ENCODE results near the gene SLC9C1.
A peak's percentile ranks its signal among the peaks of the same experiment; 100 is the strongest.

SLC9C1 gene

DNA sequence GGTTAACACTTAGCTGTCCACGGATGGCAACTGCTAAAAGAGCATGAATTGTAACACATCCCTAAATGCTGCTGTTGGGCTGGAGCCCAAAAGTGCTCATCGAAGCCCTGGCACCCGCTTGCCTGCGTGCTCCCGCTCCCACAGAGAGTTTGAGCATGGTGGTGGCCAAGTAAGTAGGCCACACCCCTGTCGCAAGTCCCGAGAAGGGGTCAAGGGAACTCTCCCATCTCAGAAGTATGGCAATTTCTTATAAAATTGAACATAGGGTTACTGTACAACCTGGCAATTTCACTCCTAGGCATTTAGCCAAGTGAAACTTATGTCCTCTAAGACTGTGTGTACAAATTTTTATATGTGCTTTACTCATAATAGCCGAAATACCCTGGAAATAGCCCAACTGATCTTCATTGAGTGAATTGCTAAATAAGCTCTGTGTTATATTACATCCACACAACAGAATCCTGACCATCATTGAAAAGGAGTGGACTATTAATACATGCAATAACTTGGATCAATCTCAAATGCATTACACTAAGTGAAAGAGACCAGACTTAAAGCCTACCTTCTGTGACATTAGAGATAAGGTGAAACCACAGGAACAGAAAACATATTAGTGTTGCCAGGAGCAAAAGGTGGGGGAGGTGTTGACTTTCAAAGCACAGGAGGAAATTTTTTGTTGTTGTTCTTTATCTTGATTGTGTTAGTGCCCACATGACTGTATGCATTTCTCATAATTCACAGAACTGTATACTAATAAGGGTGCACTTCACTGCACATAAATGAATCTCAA, 159.5 kb downstream of the SLC9C1 start:
- H3K4me1 Mint-ChIP-seq (ENCODE audit: low read depth): peaks cover 79% of the 10 kb centered on the region
- H3K27ac Mint-ChIP-seq: peak overlapping the region; percentile 93
- H3K36me3 Mint-ChIP-seq (ENCODE audit: low read depth): no peaks in the 10 kb centered on the region
- no peaks in the 10 kb centered on the region for H3K27me3 Mint-ChIP-seq
- H3K9me3 Mint-ChIP-seq: no peaks in the 10 kb centered on the region
- H3K4me3 Mint-ChIP-seq: peak overlapping the region; percentile 15

DNA sequence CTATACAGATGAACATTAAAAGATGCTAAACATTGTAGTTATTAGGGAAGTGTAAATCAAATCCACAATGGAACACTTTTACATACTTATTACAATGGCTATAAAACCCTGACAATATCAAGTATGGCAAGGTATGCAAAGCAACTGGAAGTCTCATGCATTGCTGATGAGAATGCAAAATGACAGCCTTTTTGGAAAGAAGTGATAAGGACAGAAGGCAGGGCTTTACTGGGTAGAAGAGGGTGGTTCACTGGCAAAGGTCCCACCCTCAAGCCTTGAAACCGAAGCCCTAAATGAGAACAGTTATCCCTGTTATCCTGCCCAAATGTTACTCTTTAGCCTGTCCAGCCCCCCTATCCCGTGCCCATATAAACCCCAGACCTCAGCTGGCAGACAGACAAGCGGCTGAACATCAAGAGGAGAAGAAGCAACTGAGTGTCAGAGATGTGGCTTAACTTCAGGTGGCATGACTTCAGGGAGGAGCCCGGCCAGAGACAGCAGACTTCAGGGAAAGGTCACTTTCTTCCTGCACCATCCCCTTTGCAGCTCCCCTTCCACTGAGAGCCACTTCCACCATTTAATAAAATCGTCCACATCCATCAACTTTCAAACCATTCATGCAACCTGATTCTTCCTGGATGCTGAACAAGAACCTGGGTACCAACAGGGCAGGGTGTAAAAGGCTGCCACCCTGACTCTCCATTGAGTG, 160.2 kb downstream of the SLC9C1 start:
- Mint-ChIP-seq H3K27ac (peak overlapping the region; percentile 93), H3K4me1 (ENCODE audit: low read depth) (peaks cover 86% of the 10 kb centered on the region), H3K36me3 (ENCODE audit: low read depth) (no peaks in the 10 kb centered on the region), H3K27me3 (no peaks in the 10 kb centered on the region), H3K4me3 (peak overlapping the region; percentile 85), H3K9me3 (no peaks in the 10 kb centered on the region)

DNA sequence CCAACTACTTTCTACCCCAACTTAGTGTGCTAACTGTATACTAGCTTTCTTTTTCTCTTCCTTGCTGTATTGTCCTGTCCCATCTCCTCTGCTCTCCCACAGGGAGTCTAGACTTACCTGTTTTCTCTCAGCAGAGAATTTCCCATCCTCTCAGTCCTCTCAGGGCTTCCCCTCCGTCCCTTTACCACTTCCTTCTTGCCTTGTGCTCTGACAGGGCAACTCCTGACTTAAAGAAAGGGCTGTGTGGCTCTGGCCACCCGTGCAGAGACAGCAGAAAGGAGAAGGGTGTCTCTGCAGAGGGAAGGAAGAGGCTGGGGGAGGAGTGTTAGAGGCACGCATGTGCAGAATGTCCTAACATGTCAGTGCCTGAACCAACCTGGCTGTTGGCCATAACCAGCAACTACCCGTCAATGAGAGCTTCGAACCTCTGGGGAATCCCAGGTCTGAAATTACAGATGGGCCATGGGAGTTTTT, 161.0 kb downstream of the SLC9C1 start, which contains the start of gene GCSAM:
TSS of gene GCSAM (minus strand) at position 274 of the 474 bp plus-strand sequence. CDS start at position 146, 128 bp downstream.
- no peaks in the 10 kb centered on the region for H3K27me3 Mint-ChIP-seq
- H3K36me3 Mint-ChIP-seq (ENCODE audit: low read depth): no peaks in the 10 kb centered on the region
- peak within 1 kb of the TSS; percentile 85 for H3K4me3 Mint-ChIP-seq
- H3K4me1 Mint-ChIP-seq (ENCODE audit: low read depth): peaks cover 94% of the 10 kb centered on the region
- peak within 1 kb of the TSS; percentile 93 for H3K27ac Mint-ChIP-seq
- H3K9me3 Mint-ChIP-seq: no peaks in the 10 kb centered on the region

DNA sequence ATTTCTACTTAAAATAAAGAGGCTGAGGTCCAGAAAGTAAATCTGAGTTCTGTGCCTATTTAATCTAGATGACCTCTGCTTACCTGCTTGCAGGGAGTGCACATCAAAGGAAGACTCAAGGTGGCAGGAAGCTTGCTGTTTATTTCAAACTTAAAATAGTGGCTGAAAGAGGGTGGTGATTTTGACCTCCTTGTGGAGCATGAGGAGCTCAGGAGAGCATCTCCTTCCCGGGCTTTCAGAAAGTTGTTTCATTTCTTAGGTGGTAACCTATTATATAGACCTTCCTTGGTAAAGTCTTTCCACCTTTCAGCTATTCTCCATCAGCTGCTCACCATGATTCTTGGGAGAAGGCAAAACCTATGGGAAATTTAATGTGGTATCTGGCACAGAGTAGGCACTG, 161.5 kb downstream of the SLC9C1 start:
- Mint-ChIP-seq H3K36me3 (ENCODE audit: low read depth) (no peaks in the 10 kb centered on the region), H3K27ac (peak overlapping the region; percentile 93), H3K9me3 (no peaks in the 10 kb centered on the region), H3K27me3 (no peaks in the 10 kb centered on the region), H3K4me1 (ENCODE audit: low read depth) (peaks cover 94% of the 10 kb centered on the region), H3K4me3 (peak overlapping the region; percentile 85)

DNA sequence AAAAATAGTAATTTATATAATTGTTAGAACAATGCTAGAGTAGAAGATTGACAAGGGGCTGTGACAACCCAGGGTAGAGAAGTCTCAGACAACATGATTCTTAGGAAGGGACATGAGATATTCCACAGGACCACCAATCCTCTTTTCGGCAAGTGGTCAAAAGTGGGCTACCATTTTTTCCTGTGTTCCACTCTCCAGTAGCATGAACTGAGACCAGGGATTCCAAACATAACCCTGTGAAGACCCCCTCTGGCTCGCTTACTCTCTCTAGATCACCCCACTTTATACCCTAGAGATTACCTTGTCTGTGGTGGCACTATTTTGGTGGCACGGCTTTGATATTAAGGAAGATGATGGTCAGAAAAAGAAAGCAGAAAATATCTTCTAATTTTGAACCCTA, 161.9 kb downstream of the SLC9C1 start:
- Mint-ChIP-seq H3K27me3 (no peaks in the 10 kb centered on the region), H3K27ac (peak overlapping the region; percentile 93), H3K36me3 (ENCODE audit: low read depth) (no peaks in the 10 kb centered on the region), H3K9me3 (no peaks in the 10 kb centered on the region), H3K4me1 (ENCODE audit: low read depth) (peaks cover 94% of the 10 kb centered on the region), H3K4me3 (peak overlapping the region; percentile 85)

DNA sequence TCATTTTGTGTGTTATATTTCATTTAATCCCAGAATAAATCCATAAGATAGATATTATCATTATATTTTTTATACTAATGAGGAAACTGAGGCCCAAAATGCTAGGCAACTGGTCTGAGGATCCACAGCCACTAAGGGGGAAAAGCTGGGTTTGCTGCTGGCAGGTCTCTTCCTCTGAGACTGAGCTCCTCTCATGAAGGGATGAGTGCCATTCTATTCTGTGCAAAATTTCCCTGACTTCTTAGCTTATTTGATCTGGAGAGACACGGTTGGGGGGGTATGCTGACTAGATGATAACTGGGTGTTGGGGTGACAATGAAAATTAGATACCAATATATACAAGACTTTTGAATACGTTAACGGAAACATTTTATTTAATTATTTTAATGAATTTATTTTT, 162.9 kb downstream of the SLC9C1 start:
- Mint-ChIP-seq H3K27me3 (no peaks in the 10 kb centered on the region), H3K9me3 (no peaks in the 10 kb centered on the region), H3K4me3 (peak overlapping the region; percentile 17), H3K4me1 (ENCODE audit: low read depth) (peaks cover 94% of the 10 kb centered on the region), H3K36me3 (ENCODE audit: low read depth) (no peaks in the 10 kb centered on the region), H3K27ac (no peak overlapping the region)

DNA sequence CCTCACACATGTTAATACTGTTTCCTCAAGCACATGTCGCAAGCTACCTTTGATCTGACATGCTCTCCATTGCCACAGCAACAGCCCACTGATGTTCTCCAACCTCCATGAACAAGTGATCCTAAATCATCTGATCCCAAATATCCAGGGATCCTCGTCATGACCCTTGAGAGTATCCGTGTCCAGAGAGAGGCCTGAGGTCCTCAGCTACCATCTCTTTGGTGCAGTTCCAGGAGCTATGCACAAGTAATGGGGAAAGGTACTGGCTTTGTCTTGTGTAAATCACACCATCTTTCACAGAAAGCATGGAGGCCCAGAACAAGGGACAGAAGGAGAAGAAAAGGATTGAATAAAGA, 163.4 kb downstream of the SLC9C1 start:
- Mint-ChIP-seq H3K4me3 (peak overlapping the region; percentile 17), H3K9me3 (no peaks in the 10 kb centered on the region), H3K36me3 (ENCODE audit: low read depth) (no peaks in the 10 kb centered on the region), H3K27ac (peak overlapping the region; percentile 60), H3K4me1 (ENCODE audit: low read depth) (peaks cover 94% of the 10 kb centered on the region), H3K27me3 (no peaks in the 10 kb centered on the region)

DNA sequence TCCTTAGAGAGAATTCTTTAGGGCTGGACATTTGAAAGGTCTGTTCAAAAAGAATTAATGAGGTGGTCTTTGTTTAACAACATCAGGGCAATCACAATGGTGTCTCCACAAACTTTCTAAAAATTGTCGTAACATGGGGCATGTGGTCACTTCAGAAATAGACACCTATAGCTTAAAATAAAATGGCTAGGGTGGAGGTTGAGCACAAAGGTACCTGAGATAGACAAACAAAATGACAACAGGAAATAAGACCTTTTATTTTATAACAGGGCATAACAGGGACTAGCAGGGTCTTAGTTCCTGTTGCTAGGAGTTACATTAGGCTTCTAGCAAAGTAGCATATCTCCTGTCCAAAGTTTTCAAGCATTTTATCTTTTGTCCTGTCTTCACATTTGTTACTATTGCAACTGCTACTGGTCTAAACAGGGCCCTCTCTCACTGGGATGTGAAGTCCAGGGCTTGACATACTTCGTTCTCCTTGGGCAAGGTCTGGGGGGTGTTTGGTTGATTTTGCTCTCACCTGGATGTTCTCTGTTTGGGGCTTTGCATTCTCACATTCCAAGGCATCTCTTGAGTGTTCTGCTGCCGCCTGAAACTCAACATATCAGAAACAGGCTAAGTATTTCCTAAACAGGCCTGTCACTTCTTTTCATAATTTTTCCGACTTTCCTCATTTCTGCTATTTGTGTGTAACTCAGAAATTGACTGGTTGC, 163.9 kb downstream of the SLC9C1 start:
- H3K36me3 Mint-ChIP-seq (ENCODE audit: low read depth): no peaks in the 10 kb centered on the region
- no peaks in the 10 kb centered on the region for H3K9me3 Mint-ChIP-seq
- H3K4me1 Mint-ChIP-seq (ENCODE audit: low read depth): peaks cover 92% of the 10 kb centered on the region
- H3K27ac Mint-ChIP-seq: peak overlapping the region; percentile 81
- H3K4me3 Mint-ChIP-seq: peak overlapping the region; percentile 17
- H3K27me3 Mint-ChIP-seq: no peaks in the 10 kb centered on the region

DNA sequence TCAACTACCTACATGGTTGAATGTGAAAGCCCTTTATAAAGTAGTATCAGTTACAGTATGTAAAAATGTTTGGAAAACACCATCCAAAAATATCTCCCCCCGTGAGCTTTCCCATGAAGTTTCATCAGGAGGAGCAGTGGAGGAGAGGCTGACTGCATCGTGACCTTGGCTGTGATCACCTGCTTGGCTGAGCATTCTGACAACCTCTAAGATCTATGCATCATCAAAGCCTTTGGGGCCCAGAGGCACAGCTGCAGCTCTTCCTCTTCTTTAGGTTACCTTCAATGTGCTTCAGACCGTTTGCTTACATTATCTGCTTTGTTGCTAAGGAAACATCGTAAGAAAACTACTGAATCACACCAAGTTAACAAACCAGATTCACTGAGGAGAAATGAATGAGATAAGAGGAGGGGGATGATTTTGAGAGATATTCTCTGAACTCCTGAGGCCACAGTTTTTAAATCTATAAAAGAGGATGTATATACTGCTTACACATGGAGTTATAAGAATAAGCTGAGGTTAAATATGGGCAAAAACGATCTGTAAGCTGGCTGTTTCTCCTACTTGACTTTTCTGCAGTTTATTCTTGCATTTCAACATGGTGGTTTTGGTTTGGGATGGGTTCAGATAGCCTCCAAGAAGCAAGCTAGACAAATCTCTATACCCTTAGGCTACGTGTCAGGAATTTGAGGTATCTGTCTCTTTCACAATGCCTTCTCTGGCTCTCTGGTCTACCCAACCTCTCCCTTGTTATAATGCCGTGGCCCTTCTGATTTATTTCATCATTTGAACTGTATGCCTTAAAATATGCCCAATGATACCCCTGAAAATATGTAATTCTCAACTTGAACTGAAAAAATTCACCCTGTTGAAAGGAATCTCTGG, 164.9 kb downstream of the SLC9C1 start:
- Mint-ChIP-seq H3K27me3 (no peaks in the 10 kb centered on the region), H3K36me3 (ENCODE audit: low read depth) (no peaks in the 10 kb centered on the region), H3K4me3 (peak overlapping the region; percentile 15), H3K9me3 (no peaks in the 10 kb centered on the region), H3K4me1 (ENCODE audit: low read depth) (peaks cover 82% of the 10 kb centered on the region), H3K27ac (peak overlapping the region; percentile 81)

DNA sequence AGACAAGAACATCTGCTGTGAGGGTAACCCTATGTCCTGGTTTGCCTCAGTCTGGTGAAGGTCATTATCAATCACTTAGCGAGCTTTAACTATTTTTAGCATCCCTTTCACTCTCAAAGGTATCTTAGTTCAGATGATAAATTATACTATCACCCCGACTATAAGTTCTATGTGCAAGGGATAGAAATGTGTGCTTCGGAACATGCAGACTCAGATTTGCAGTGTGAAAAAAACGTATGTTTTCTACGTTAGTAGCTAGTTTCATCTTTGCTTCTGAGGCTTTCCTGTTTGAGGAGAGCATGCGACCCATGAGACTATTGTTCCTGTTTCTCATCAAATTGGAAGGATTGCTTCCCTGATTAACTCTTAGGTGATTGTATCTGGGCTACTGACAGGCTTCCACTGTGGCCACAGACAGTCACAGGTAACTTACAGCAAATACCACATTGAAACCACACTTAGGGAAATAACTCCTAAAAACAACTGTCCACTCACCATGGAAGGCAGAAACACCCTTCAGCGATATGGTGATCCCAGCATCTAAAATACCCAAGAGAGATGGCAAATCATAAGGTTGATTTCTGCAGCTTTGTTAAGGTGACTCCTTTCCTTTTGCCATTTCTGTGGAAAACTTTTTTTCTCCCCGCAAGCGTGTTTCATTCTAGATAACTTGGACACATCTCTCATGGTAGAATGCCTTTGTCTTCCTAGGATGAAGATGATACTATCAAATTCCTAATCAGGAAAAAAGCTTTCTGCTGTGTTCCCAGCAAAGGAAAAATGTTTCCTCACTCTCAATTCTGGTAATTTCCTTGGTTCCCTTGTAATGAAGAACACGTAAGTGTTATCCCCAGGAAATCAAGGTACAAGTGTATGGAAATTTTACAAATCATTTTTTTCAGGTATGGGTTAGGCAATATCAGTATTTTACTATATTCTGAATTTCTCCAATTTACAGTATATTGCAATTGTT, 166.2 kb downstream of the SLC9C1 start:
- Mint-ChIP-seq H3K4me3 (peak overlapping the region; percentile 59), H3K4me1 (ENCODE audit: low read depth) (peaks cover 70% of the 10 kb centered on the region), H3K36me3 (ENCODE audit: low read depth) (no peaks in the 10 kb centered on the region), H3K27ac (peak overlapping the region; percentile 80), H3K9me3 (no peaks in the 10 kb centered on the region), H3K27me3 (no peaks in the 10 kb centered on the region)

DNA sequence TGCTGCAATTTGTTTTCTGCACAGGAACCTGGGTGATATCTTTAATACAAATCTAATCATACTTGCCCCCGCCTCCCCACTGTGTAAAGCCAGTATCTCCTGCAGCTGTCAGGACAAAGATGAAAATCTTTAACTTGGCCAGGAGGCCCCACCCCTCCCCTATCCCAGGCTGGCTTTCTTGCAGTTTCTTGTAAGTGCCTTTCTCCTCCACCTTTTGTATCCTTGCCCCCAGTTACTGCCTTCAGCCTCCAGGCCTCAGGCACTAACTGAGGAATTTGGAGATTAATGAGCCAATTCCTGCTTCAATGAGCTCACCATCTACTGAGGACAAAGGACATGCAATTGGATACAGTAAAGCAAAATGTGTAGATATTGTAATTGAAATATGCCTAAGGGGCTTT, 167.5 kb downstream of the SLC9C1 start:
- Mint-ChIP-seq H3K4me3 (peak overlapping the region; percentile 59), H3K27me3 (no peaks in the 10 kb centered on the region), H3K4me1 (ENCODE audit: low read depth) (peaks cover 64% of the 10 kb centered on the region), H3K36me3 (ENCODE audit: low read depth) (no peaks in the 10 kb centered on the region), H3K27ac (peak overlapping the region; percentile 33), H3K9me3 (no peaks in the 10 kb centered on the region)

DNA sequence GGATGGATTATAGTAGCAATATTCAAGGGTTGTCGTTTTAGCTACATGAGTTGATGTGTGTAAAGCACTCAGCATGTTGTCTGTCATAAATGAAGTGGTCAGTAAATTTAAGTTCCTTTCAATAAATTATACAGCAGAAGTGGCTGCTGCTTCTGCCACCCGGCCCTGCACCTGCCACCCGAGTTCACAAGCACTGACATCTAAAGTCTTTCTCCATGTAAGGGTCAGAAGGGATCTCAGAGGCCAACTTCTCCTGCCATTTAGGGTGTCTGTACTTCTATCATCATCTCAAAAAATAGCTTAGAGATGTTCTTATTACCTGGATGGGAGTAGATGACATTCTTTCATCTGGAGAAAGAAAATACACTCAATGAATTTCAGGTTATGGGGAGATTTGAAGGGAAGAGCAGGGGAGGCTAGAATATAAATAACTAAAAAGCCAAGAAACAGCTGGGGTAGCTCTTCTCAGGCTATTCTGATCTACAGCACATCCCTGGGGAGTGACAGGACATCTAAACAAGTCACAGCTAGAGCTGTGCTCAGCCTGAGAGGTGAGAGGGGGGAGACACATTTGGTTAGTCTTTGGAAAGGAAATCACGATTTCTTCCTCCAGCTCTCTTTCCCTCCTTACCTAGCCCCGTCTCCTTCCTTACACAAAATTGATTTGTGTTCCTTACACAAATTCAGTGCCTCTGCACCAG, 169.0 kb downstream of the SLC9C1 start:
- H3K4me1 Mint-ChIP-seq (ENCODE audit: low read depth): peaks cover 66% of the 10 kb centered on the region
- H3K4me3 Mint-ChIP-seq: no peak overlapping the region
- H3K36me3 Mint-ChIP-seq (ENCODE audit: low read depth): no peaks in the 10 kb centered on the region
- H3K27me3 Mint-ChIP-seq: no peaks in the 10 kb centered on the region
- H3K27ac Mint-ChIP-seq: no peak overlapping the region
- no peaks in the 10 kb centered on the region for H3K9me3 Mint-ChIP-seq

DNA sequence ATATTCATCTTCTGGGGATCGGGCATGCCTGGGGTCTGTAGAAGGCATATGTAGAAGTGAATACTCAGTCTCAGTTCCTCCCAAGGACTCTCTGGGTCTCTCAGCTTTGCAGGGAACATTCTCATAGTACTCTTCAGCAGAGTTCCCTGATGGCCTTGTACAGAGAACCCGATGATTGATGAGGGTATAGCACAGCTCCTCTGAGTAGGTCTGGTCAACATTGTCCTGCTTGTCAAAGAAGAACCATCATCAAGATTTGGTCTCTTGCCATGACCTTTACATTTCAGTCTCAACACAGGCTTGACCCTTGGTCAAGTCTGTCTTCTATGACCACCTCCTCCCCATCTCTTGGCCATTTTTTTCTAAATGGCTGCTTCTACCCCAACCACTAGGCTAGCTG, 170.5 kb downstream of the SLC9C1 start:
- H3K27me3 Mint-ChIP-seq: no peaks in the 10 kb centered on the region
- no peaks in the 10 kb centered on the region for H3K36me3 Mint-ChIP-seq (ENCODE audit: low read depth)
- no peak overlapping the region for H3K4me3 Mint-ChIP-seq
- H3K4me1 Mint-ChIP-seq (ENCODE audit: low read depth): peaks cover 66% of the 10 kb centered on the region
- no peaks in the 10 kb centered on the region for H3K9me3 Mint-ChIP-seq
- H3K27ac Mint-ChIP-seq: no peak overlapping the region

All from stimulated activated naive CD8-positive, alpha-beta T cell treated with anti-CD3 and anti-CD28 coated beads, Interleukin-15, Interleukin-2, amounts not matched to agents 100 ng/mL and 50 ng/mL, for 24 hours (primary cell).